ENCODE data around the gene TNFSF13B. TPM values are rescaled to one million over a fixed set of nuclear protein-coding genes. Genes with fewer than 3 reads are reported as not detected.

Gene TNFSF13B
- polyA plus RNA-seq, 1 experiment, result 1.1 TPM

DNA sequence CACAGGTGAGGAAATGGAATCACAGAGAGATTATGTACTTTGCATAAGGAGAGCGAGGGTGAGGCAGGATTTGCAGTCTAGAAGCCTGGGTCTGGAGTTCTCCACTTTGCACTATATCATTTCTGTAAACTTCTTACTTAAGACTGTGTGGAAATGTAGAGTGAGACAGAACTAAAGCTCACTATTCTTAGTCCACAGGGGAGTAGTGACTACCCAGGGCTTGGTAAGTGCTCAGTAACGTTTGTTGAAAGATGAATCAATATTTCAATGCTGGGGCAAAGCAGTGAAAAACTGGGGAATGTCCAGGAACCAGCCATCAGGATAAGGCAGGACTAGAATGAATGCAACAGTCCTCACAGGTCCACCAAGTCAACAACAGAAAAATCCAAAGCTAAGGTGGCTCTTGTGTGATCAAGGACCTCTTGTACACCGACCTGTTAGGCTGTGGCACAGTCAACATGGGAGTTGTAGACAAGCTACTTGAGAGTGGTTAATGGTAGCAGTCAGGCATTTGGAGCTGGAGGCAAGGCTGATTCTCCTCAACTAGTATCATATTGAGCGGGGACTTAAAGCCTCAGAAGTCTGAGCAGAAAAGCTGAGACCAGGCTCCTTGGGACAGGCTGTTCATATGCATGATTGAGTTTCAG, 929 bp upstream of the TNFSF13B start:
- POLR2A ChIA-PET, result no interaction called here
- DNase-seq (ENCODE audit: low read depth, low spot score), result no peak
- H3K27ac ChIP-seq (ENCODE audit: low read depth, low read length), result no peak overlapping the region
- no peak for TF ChIP-seq CTCF (IDR thresholded peaks at IDR 0.05; ENCODE audit: low read depth, low read length)
- no peaks in the 10 kb centered on the region for H3K27me3 ChIP-seq (ENCODE audit: control insufficient read depth, insufficient read depth, low read length)
- H3K9me3 ChIP-seq (ENCODE audit: control insufficient read depth, insufficient read depth, low read length), result no peaks in the 10 kb centered on the region
- no peak overlapping the region for H3K4me3 ChIP-seq (ENCODE audit: low read depth, low read length)
- CTCF ChIA-PET, result interaction anchor here (1.2 to 1.8 kb wide), 3 partner anchors 55 to 647 kb away, joined by 3 to 5 read pairs (median 4); no protein-coding TSS in a partner anchor

DNA sequence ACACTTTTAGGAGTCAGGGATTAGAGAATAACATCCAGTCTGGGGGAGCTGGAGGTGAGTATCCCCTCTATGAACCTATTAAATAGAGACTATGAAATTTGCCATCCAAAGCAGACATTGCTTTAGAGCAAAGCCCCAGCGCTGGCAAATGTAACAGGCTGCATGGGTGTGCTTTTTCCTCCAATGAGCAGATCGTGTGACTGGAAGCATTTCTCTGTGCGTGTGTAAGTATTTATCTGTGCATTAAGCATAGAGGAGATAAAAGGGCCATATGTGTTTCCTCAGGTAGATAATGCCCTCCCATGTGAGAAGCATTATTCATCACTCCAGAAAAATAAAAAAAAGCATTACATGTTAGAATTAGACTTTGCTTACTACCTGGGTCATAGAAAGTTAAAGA, 924 bp downstream of the TNFSF13B start:
- TF ChIP-seq CTCF (IDR thresholded peaks at IDR 0.05; ENCODE audit: low read depth, low read length), result no peak
- CTCF ChIA-PET, result interaction anchor here (0.9 kb wide), 1 partner anchor 39 kb away, joined by 4 read pairs; no protein-coding TSS in a partner anchor
- no peaks in the 10 kb centered on the region for H3K27me3 ChIP-seq (ENCODE audit: control insufficient read depth, insufficient read depth, low read length)
- no peak for DNase-seq (ENCODE audit: low read depth, low spot score)
- POLR2A ChIA-PET, result no interaction called here
- H3K9me3 ChIP-seq (ENCODE audit: control insufficient read depth, insufficient read depth, low read length), result no peaks in the 10 kb centered on the region
- H3K27ac ChIP-seq (ENCODE audit: low read depth, low read length), result no peak overlapping the region
- peak overlapping the region; percentile 57 for H3K4me3 ChIP-seq (ENCODE audit: low read depth, low read length)

GRCh38 chr13:108272333-108272732, 2.8 kb downstream of the TNFSF13B start:
- no peak for TF ChIP-seq CTCF (IDR thresholded peaks at IDR 0.05; ENCODE audit: low read depth, low read length)
- no peaks in the 10 kb centered on the region for H3K9me3 ChIP-seq (ENCODE audit: control insufficient read depth, insufficient read depth, low read length)
- H3K27me3 ChIP-seq (ENCODE audit: control insufficient read depth, insufficient read depth, low read length), result no peaks in the 10 kb centered on the region
- no peak overlapping the region for H3K27ac ChIP-seq (ENCODE audit: low read depth, low read length)
- no peak for DNase-seq (ENCODE audit: low read depth, low spot score)
- POLR2A ChIA-PET, result no interaction called here
- CTCF ChIA-PET, result interaction anchor here (0.6 to 1.0 kb wide), 2 partner anchors 623 to 1705 kb away, joined by 3 read pairs; partner anchors contain the start of gene ARGLU1
- no peak overlapping the region for H3K4me3 ChIP-seq (ENCODE audit: low read depth, low read length)

GRCh38 chr13:108273429-108274118, 4.1 kb downstream of the TNFSF13B start:
- H3K4me3 ChIP-seq (ENCODE audit: low read depth, low read length), result no peak overlapping the region
- no peak for DNase-seq (ENCODE audit: low read depth, low spot score)
- TF ChIP-seq CTCF (IDR thresholded peaks at IDR 0.05; ENCODE audit: low read depth, low read length), result no peak
- no peaks in the 10 kb centered on the region for H3K27me3 ChIP-seq (ENCODE audit: control insufficient read depth, insufficient read depth, low read length)
- ChIA-PET CTCF (interaction anchor here (0.5 kb wide), 1 partner anchor 55 kb away, joined by 3 read pairs; the partner anchor contains the start of gene ABHD13), POLR2A (no interaction called here)
- H3K27ac ChIP-seq (ENCODE audit: low read depth, low read length), result no peak overlapping the region
- no peaks in the 10 kb centered on the region for H3K9me3 ChIP-seq (ENCODE audit: control insufficient read depth, insufficient read depth, low read length)

DNA sequence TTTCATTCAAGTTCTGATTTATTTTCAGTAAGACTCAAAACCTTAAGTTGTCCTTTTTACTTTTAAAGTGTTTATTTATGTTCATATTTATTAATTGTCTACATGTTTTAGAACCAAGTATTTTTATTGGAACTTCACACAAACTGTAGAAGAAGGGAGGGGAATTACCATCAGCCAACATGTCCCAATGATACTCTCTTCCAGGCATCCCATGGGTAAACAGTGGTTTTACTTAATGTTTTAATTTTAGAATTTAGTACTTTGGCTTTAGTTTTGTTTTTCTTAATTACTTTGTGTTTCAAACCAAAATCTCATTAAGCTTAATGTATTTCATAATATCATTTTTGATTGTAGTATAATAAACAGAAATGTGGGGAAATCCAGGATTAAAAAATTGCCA, 5.2 kb downstream of the TNFSF13B start:
- Histone ChIP-seq H3K9me3 (ENCODE audit: control insufficient read depth, insufficient read depth, low read length) (no peaks in the 10 kb centered on the region), H3K27me3 (ENCODE audit: control insufficient read depth, insufficient read depth, low read length) (no peaks in the 10 kb centered on the region), H3K4me3 (ENCODE audit: low read depth, low read length) (no peak overlapping the region), H3K27ac (ENCODE audit: low read depth, low read length) (no peak overlapping the region)
- no peak for TF ChIP-seq CTCF (IDR thresholded peaks at IDR 0.05; ENCODE audit: low read depth, low read length)
- POLR2A ChIA-PET, result no interaction called here
- CTCF ChIA-PET, result interaction anchor here (1.5 kb wide), 1 partner anchor 48 kb away, joined by 4 read pairs; no protein-coding TSS in a partner anchor
- DNase-seq (ENCODE audit: low read depth, low spot score), result no peak
